ENCODE data around the gene ARG1.

Gene ARG1

GRCh38 chr6:131631625-131632289 is 58.7 kb downstream of the ARG1 start:
- DNase-seq (ENCODE audit: insufficient read length) (no peak), FAIRE-seq (no peak)
- TF ChIP-seq TAF1 (IDR thresholded peaks at IDR 0.05; ENCODE audit: borderline replicate concordance, low read depth, low read length), result no peak

Data from GM12892 (cell line).